ENCODE measurements around the gene TMEM114. TPM values are rescaled to one million over a fixed set of nuclear protein-coding genes. Genes with fewer than 3 reads are reported as not detected.
"Not testable (repeated sequence)": the region's sequence is repeated elsewhere in the genome, so short reads cannot be mapped to it uniquely, and the experiment has no call there.

The TMEM114 gene
- total and polyA plus RNA-seq, 4 experiments from 2014 or later, result not detected

DNA sequence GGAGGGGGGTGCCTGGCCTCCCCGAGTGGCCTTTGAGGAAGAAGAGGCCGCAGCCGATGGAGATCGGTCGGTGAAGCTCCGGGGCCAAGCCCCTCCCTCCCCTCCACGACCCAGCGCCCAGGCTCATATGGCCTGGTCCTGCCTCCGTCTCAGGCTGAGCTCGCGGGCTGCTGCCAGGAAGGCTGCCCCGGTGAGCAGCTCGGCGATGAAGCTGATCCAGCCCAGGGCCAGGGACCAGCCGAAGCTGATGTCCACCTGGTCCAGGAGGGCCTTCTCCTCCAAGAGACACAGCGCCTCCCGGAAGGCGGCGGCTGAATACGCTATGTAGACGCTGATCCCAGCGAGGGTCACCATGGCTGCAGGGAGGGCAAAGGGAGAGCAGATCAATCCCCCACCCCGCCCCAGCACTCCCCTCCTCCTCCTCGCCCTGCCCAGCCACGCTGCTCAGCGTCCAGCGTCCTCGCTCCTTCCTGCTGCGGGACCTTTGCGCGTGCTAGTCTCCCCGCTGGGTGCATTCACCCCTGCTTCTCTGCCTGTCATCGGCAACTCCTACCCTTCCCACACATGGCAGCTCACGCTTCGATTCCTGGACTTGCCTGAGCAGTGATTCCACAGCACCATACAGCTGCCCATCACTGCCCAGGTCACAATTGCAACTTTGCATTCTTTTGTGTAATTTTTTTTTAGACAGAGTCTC, 20.5 kb downstream of the TMEM114 start:
- H3K4me1 ChIP-seq (ENCODE audit: insufficient read depth, low read length), result no peaks in the 10 kb centered on the region
- DNase-seq, result no peak
- no peak overlapping the region for H3K4me3 ChIP-seq (ENCODE audit: low read length in 2 of 2)
- no peaks in the 10 kb centered on the region for H3K36me3 ChIP-seq (ENCODE audit: insufficient read depth, low read length)
- H3K27ac ChIP-seq (ENCODE audit: low read depth, low read length), result no peak overlapping the region
- intact Hi-C loops (cut with micrococcal nuclease), result loop anchor here (10.0 kb wide), 1 partner anchor 1685 kb away; no protein-coding TSS in a partner anchor
- ChIA-PET POLR2A (ENCODE audit: partially characterized antibody) (no interaction called here), CTCF (ENCODE audit: partially characterized antibody) (interaction anchor here (0.8 to 6.4 kb wide), 6 partner anchors 12 to 565 kb away, joined by 3 to 47 read pairs (median 4); partner anchors contain the start of gene LITAFD)
- no peaks in the 10 kb centered on the region for H3K36me3 Mint-ChIP-seq
- H3K4me1 Mint-ChIP-seq, result peaks cover 4 to 10% (median 7%) of the 10 kb centered on the region in 4 donors
- no peaks in the 10 kb centered on the region for H3K27me3 ChIP-seq (ENCODE audit: insufficient read depth, low read length)
- H3K27me3 Mint-ChIP-seq, result peaks cover 3 to 20% of the 10 kb centered on the region in 2 donors
- H3K9me3 ChIP-seq (ENCODE audit: control insufficient read depth in 1 of 2, low read length in 2 of 2), result no peaks in the 10 kb centered on the region
- H3K4me3 Mint-ChIP-seq, result no peak overlapping the region
- no peaks in the 10 kb centered on the region for H3K9me3 Mint-ChIP-seq
- peak overlapping the region in 1 of 7 donors; percentile 46 for H3K27ac Mint-ChIP-seq

DNA sequence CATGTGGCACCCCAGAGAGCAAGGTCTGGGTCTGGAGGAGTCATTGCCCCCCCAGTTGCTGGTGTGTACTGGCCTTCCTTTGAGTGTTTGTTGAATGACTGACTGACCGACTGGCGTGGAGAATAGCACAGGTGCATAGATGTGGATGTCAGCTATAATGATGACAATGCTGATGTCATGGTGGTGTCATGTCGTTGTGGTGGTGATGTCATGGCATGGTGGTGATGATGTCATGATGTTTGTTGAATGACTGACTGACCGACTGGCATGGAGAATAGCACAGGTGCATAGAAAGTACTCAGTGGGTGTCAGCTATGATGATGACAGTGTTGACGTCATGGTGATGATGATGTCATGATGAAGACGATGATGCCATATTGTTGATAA, 22.1 kb downstream of the TMEM114 start:
- no peaks in the 10 kb centered on the region for H3K9me3 ChIP-seq (ENCODE audit: control insufficient read depth in 1 of 2, low read length in 2 of 2)
- POLR2A ChIA-PET (ENCODE audit: partially characterized antibody), result no interaction called here
- H3K4me3 Mint-ChIP-seq, result peak overlapping the region in 2 of 8 donors; percentile 25 to 41

DNA sequence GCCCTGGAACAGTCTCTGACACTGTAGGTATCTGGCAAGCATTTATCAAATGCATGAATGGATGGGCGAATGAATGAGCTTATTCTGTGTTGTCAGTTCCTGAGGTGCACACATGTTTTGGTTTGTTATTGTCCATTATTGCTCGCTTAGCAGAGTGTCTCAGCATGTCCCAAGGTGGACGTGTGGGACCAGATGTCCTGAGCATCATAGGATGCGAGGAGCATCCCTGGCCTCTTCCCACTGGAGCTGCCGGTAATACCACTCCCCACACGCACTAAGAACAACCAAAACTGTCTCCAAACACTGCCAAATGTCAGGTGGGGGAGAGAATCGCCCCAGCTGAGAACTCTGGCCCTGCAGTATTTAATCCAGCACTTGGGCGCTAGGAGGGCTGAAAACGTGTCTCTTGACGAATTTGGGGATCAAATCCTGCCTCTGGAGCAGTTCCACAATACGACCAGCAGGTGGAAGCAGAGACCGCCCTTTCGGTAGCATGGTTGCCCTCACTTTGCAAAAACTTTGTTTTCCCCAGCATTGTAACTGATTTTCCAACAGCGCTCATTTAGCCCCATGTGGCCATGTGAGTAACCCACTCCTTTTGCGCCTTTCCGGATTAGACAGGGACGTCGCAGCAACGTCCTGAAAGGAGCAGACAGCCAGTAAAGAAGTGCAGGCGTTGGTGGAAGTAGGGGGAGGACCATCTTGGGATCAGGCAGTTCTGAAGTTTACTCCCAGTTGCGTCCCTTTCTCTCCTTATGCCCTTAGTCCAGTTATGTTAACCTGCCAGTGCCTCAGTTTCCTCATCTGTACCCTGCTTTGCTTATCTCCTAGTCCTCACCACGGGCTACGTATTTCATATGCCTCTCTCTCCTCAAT, 22.7 kb downstream of the TMEM114 start:
- Histone ChIP-seq H3K9me3 (ENCODE audit: control insufficient read depth in 1 of 2, low read length in 2 of 2) (no peaks in the 10 kb centered on the region), H3K27me3 (ENCODE audit: insufficient read depth, low read length) (no peaks in the 10 kb centered on the region), H3K36me3 (ENCODE audit: insufficient read depth, low read length) (no peaks in the 10 kb centered on the region), H3K4me3 (ENCODE audit: low read length in 2 of 2) (no peak overlapping the region), H3K4me1 (ENCODE audit: insufficient read depth, low read length) (no peaks in the 10 kb centered on the region), H3K27ac (ENCODE audit: low read depth, low read length) (no peak overlapping the region)
- CTCF ChIA-PET (ENCODE audit: partially characterized antibody), result interaction anchor here (0.5 to 6.4 kb wide), 20 partner anchors 10 to 1942 kb away, joined by 3 to 47 read pairs (median 4); partner anchors contain the start of gene LITAFD
- Mint-ChIP-seq H3K36me3 (no peaks in the 10 kb centered on the region), H3K27me3 (peaks cover 0 to 12% of the 10 kb centered on the region in 2 donors), H3K4me1 (peaks cover 4 to 10% (median 7%) of the 10 kb centered on the region in 4 donors), H3K9me3 (no peaks in the 10 kb centered on the region), H3K27ac (peak overlapping the region in 5 of 7 donors; percentile 48 to 83 (median 62)), H3K4me3 (peak overlapping the region in 4 of 8 donors; percentile 14 to 41 (median 28))
- intact Hi-C loops (cut with micrococcal nuclease), result loop anchor here (1.0 to 10.0 kb wide), 5 partner anchors 88 to 1687 kb away; no protein-coding TSS in a partner anchor
- POLR2A ChIA-PET (ENCODE audit: partially characterized antibody), result no interaction called here
- peak; percentile 71 to 82 (median 80) for DNase-seq

More for the DNA sequence above, 22.1 kb downstream of the TMEM114 start:
- CTCF ChIA-PET (ENCODE audit: partially characterized antibody), result interaction anchor here (0.5 to 6.4 kb wide), 8 partner anchors 14 to 571 kb away, joined by 3 to 47 read pairs (median 4); partner anchors contain the start of gene LITAFD
- Histone ChIP-seq H3K27ac (ENCODE audit: low read depth, low read length) (no peak overlapping the region), H3K27me3 (ENCODE audit: insufficient read depth, low read length) (no peaks in the 10 kb centered on the region), H3K4me3 (ENCODE audit: low read length in 2 of 2) (no peak overlapping the region), H3K36me3 (ENCODE audit: insufficient read depth, low read length) (no peaks in the 10 kb centered on the region), H3K4me1 (ENCODE audit: insufficient read depth, low read length) (no peaks in the 10 kb centered on the region)
- H3K27ac Mint-ChIP-seq, result peak overlapping the region in 2 of 7 donors; percentile 32 to 62
- H3K9me3 Mint-ChIP-seq, result no peaks in the 10 kb centered on the region
- no peaks in the 10 kb centered on the region for H3K36me3 Mint-ChIP-seq
- intact Hi-C loops (cut with micrococcal nuclease), result loop anchor here (10.0 kb wide), 1 partner anchor 1687 kb away; no protein-coding TSS in a partner anchor
- H3K4me1 Mint-ChIP-seq, result peaks cover 4 to 10% (median 7%) of the 10 kb centered on the region in 4 donors
- DNase-seq, result no peak
- peaks cover 0 to 18% of the 10 kb centered on the region in 2 donors for H3K27me3 Mint-ChIP-seq

DNA sequence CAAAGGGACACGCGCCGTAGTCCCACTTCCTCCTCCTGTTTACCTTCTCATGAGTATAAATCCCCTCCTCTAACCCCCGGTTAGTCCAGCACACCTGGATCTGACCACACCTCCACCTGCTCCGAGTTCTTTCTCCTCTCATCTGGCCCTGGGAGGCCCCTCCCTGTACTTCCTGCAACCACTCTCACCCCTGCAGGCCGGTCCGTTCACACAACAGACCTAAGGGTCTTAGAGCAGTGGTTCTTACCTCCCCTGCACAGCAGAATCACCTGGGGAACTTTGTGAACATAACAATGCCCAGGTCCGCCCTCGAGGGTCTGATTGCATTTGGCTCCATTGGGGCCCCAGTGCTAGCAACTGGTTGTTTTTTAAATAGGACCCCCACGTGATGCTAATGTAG, 24.8 kb downstream of the TMEM114 start:
- no peaks in the 10 kb centered on the region for H3K27me3 Mint-ChIP-seq
- Histone ChIP-seq H3K4me3 (ENCODE audit: low read length in 2 of 2) (no peak overlapping the region), H3K36me3 (ENCODE audit: insufficient read depth, low read length) (no peaks in the 10 kb centered on the region), H3K27ac (ENCODE audit: low read depth, low read length) (no peak overlapping the region), H3K9me3 (ENCODE audit: control insufficient read depth in 1 of 2, low read length in 2 of 2) (no peaks in the 10 kb centered on the region), H3K27me3 (ENCODE audit: insufficient read depth, low read length) (no peaks in the 10 kb centered on the region), H3K4me1 (ENCODE audit: insufficient read depth, low read length) (no peaks in the 10 kb centered on the region)
- H3K4me1 Mint-ChIP-seq, result peaks cover 4 to 10% (median 7%) of the 10 kb centered on the region in 4 donors
- no peaks in the 10 kb centered on the region for H3K36me3 Mint-ChIP-seq
- H3K9me3 Mint-ChIP-seq, result no peaks in the 10 kb centered on the region
- CTCF ChIA-PET (ENCODE audit: partially characterized antibody), result interaction anchor here (2.1 to 6.4 kb wide), 2 partner anchors 80 to 315 kb away, joined by 5 to 47 read pairs; partner anchors contain the start of gene LITAFD
- no peak overlapping the region for H3K4me3 Mint-ChIP-seq
- H3K27ac Mint-ChIP-seq, result no peak overlapping the region
- intact Hi-C loops (cut with micrococcal nuclease), result loop anchor here (10.0 kb wide), 1 partner anchor 1689 kb away; no protein-coding TSS in a partner anchor
- POLR2A ChIA-PET (ENCODE audit: partially characterized antibody), result no interaction called here
- no peak for DNase-seq

DNA sequence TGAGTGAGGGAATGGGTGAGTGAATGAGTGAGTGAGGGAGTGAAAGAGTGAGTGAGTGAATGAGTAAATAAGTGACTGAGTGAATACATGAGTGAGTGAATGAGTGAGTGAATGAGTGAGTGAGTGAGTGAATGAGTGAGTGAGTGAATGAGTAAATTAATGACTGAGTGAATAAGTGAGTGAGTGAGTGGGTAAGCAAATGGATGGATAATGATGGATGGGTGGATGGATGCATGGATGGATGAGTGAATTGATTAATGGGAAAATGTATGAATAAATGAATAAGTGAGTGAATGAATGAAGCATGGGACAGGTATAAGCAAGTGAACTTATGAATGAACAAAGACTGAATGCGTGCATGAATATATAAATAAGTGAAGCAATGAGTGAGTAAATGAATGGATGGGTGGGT, 25.4 kb downstream of the TMEM114 start:
- DNase-seq, result no peak
- Histone ChIP-seq H3K27ac (ENCODE audit: low read depth, low read length) (no peak overlapping the region), H3K4me1 (ENCODE audit: insufficient read depth, low read length) (no peaks in the 10 kb centered on the region), H3K4me3 (ENCODE audit: low read length in 2 of 2) (no peak overlapping the region), H3K27me3 (ENCODE audit: insufficient read depth, low read length) (no peaks in the 10 kb centered on the region), H3K36me3 (ENCODE audit: insufficient read depth, low read length) (no peaks in the 10 kb centered on the region), H3K9me3 (ENCODE audit: control insufficient read depth in 1 of 2, low read length in 2 of 2) (no peaks in the 10 kb centered on the region)
- ChIA-PET POLR2A (ENCODE audit: partially characterized antibody) (no interaction called here), CTCF (ENCODE audit: partially characterized antibody) (no interaction called here)
- no peaks in the 10 kb centered on the region for H3K27me3 Mint-ChIP-seq
- H3K36me3 Mint-ChIP-seq, result no peaks in the 10 kb centered on the region
- H3K4me3 Mint-ChIP-seq, result no peak overlapping the region
- no peaks in the 10 kb centered on the region for H3K9me3 Mint-ChIP-seq
- intact Hi-C loops (cut with micrococcal nuclease), result loop anchor here (10.0 kb wide), 1 partner anchor 1690 kb away; no protein-coding TSS in a partner anchor
- peaks cover 4 to 10% (median 7%) of the 10 kb centered on the region in 4 donors for H3K4me1 Mint-ChIP-seq
- H3K27ac Mint-ChIP-seq, result no peak overlapping the region

DNA sequence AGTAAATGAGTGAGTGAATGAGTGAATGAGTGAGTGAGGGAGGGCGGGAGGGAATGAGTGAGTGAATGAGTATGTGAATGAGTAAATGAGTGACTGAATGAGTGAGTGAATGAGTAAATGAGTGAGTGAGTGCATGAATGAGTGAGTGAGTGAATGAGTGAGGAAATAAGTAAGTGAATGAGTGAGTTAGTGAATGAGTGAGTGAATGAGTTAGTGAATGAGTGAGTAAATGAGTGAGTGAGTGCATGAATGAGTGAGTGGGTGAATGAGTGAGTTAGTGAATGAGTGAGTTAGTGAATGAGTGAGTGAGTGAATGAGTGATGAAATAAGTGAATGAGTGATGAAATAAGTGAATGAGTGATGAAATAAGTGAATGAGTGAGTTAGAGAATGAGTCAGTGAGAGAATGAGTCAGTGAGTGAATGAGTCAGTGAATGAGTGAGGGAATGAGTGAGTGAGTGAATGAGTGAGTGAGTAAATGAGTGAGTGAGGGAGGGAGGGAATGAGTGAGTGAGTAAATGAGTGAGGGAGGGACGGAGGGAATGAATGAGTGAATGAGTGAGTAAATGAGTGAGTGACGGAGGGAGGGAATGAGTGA, 26.3 kb downstream of the TMEM114 start:
- not testable (repeated sequence) for H3K4me1 ChIP-seq (ENCODE audit: insufficient read depth, low read length); H3K4me1 Mint-ChIP-seq

More for the DNA sequence above, 26.3 kb downstream of the TMEM114 start:
- POLR2A ChIA-PET (ENCODE audit: partially characterized antibody); H3K36me3 Mint-ChIP-seq; DNase-seq; H3K36me3 ChIP-seq (ENCODE audit: insufficient read depth, low read length); H3K27ac Mint-ChIP-seq; H3K27me3 Mint-ChIP-seq; H3K27ac ChIP-seq (ENCODE audit: low read depth, low read length); H3K9me3 ChIP-seq (ENCODE audit: control insufficient read depth in 1 of 2, low read length in 2 of 2); H3K4me3 ChIP-seq (ENCODE audit: low read length in 2 of 2); H3K4me3 Mint-ChIP-seq; H3K27me3 ChIP-seq (ENCODE audit: insufficient read depth, low read length); CTCF ChIA-PET (ENCODE audit: partially characterized antibody); H3K9me3 Mint-ChIP-seq: not testable (repeated sequence)
- intact Hi-C loops (cut with micrococcal nuclease), result loop anchor here (10.0 kb wide), 1 partner anchor 1691 kb away; no protein-coding TSS in a partner anchor

Measured in CD4-positive, alpha-beta memory T cell (primary cell).